ENCODE measurements around the gene YJEFN3. TPM values are rescaled to one million over a fixed set of nuclear protein-coding genes. Genes with fewer than 3 reads are reported as not detected.

YJEFN3 gene, protein sequence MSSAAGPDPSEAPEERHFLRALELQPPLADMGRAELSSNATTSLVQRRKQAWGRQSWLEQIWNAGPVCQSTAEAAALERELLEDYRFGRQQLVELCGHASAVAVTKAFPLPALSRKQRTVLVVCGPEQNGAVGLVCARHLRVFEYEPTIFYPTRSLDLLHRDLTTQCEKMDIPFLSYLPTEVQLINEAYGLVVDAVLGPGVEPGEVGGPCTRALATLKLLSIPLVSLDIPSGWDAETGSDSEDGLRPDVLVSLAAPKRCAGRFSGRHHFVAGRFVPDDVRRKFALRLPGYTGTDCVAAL
- 0.12 and 0.15 TPM in 2 replicates for total RNA-seq (ENCODE audit: low replicate concordance)

DNA sequence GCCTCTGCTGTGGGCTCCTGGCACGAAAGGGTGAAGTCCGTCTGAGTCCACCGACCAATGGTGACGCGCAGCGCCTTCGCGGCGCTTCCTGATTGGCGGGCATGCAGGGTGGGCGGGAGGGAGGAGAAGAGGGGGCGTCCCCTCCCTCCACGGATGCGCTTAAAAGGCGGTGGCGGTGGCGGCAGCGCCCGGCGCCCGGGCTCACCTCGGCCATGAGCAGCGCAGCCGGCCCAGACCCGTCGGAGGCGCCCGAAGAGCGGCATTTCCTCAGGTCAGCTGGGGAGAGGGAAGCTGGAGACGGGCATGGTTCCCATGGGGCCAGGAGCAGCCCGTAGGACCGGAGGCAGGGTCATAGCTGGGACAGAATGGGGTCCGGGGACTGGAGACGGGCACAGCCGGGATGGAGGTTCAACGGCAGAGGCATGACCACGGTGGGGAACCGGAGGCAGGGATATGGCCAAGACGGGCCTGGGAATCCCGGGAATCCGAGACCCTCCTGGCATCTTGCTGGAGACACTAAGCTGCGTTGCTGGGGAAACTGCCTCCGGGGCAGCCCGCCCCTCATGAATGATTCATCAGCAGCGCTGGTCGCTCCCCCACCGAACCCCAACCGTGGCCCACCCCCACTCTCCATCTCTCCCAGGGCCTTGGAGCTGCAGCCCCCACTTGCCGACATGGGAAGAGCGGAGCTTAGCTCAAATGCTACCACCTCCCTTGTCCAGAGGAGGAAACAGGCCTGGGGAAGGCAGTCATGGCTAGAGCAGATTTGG, at the start of gene YJEFN3:
YJEFN3 (plus strand) TSS at position 191 of the 770 bp plus-strand sequence; CDS start at position 213, 22 bp downstream.

DNA sequence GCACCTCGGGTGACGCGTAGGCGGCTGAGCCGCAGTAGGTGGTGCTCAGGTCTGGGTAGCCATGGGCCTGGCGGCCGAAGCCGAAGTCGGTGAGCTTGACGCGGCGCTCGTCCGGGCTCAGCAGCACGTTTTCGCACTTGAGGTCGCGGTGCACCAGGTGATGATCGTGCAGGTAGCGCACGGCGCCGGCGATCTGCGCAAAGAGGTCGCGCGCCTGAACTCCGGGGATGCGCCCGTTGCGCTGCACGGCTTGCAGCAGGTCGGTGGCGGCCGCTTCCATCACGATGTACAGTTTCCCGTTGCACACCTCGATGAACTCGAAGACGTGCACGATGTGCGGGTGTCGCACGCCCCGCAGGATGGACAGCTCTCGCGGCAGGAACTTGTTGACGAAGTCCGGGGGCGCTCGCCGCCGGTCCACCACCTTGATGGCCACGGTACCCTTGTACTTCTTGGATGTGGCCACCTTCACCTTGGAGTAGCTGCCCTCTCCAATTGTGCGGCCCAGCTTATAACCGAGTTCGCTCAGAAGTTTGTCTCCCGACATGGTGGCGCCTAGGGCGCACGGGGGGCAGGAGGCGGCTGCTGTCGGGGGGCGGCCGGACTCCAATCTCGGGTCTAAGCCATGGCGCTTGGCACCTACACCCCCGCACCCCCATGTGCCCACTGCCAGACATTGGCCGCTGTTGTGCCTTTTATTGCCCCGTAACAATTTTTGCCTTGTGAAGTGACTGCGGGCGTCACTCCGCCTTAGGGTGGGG, 13.7 kb upstream of the YJEFN3 start, which contains the start of gene TSSK6:
TSSK6 (minus strand) TSS at position 668 of the 761 bp plus-strand sequence; CDS start at position 547, 121 bp downstream.

DNA sequence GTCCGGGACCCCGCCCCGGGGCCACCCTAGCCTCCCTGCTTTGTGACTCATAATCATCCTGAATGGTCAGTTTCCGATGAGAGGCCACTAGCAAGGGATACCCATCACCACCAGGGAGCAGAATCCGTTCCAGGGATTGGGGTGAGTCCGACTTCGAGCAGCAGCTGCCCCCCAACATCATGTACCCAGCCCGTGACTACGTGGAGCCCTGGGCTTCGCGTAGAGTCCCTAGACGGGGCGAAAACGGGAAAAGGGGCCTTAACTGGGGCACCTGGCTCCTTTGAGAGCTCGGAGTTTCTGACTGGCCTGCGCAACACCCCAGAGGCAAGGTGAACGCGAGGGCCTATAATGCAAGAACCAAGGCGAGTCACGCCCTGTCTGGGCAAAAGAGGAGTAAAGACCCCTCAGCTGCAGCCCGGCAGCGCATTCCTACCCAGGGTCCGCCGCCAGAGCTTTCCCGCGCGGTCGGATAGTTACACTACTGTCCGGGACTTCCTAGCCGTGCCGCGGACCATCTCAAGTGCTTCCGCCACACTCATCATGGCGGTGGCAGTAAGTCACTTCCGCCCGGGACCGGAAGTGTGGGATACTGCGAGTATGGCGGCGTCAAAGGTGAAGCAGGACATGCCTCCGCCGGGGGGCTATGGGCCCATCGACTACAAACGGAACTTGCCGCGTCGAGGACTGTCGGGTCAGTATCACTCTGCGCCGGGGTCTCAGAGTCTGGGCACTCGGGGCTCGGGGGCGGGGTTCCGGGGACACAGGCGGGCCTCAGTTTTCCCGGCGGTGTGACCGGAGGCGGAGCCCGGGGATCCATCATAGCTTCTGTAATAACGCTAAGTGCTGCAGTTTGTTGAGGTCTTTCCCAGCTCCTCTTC, 12.8 kb upstream of the YJEFN3 start, which contains the start of gene NDUFA13:
NDUFA13 (plus strand) TSS at position 584 of the 878 bp plus-strand sequence; CDS start at position 598, 14 bp downstream.

DNA sequence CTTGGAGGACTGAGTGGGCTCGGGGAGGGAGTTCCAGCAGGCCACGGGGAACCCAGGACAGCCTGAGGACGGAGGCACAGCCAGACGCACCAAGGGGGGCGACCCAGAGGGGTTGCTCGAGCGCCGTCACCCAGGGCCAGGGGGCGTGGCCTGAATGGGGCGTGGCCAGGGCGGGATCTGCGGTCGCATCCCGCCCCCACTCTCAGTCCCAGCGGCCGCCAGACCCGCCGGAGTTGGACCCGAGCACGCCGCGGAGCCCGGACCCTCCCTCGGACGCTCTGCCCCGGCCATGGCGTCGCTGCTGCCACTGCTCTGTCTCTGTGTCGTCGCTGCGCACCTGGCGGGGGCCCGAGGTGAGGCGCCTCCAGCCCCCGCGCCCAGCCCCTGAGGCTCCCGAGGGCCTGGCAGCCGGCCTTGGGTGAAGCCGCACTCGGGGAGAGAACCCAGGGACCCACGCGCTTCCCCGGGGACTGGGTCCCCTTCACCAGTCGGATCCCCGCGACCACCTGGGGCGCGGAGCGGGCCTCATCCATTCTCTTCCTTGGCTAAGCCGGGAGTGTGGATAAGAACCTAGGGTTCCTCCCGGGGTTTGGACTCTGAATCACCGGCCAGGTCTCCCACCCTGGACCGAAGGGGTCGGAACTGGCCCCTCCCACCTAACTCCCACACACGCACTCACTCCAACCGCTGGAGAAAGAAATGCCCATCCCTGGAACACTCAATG, 9.5 kb downstream of the YJEFN3 start, which contains the start of gene CILP2:
CILP2 (plus strand) TSS at position 205 of the 724 bp plus-strand sequence; CDS start at position 290, 85 bp downstream.

Other genes starting within 250 kb of the YJEFN3 start
- 23.4 and 25.4 TPM in 2 replicates for gene SUGP1, start 208.4 kb upstream of the YJEFN3 start, total RNA-seq (ENCODE audit: low replicate concordance)
- 23.2 and 31.8 TPM in 2 replicates for gene MAU2, start 208.1 kb upstream of the YJEFN3 start, total RNA-seq (ENCODE audit: low replicate concordance)
- 30.1 and 40.2 TPM in 2 replicates for gene GATAD2A, start 123.2 kb upstream of the YJEFN3 start, total RNA-seq (ENCODE audit: low replicate concordance)
- gene TSSK6, start 13.4 kb upstream of the YJEFN3 start, total RNA-seq (ENCODE audit: low replicate concordance), result 1.5 and 2.9 TPM in 2 replicates
- 440 and 987 TPM in 2 replicates for gene NDUFA13, start 12.7 kb upstream of the YJEFN3 start, total RNA-seq (ENCODE audit: low replicate concordance)
- gene CILP2, start 9.4 kb downstream of the YJEFN3 start, total RNA-seq (ENCODE audit: low replicate concordance), result 0.08 and 0.12 TPM in 2 replicates
- 3.2 TPM in 1 of 2 replicates, not detected in the other for gene PBX4, start 89.8 kb downstream of the YJEFN3 start, total RNA-seq (ENCODE audit: low replicate concordance)
- gene LPAR2, start 99.3 kb downstream of the YJEFN3 start, total RNA-seq (ENCODE audit: low replicate concordance), result 0.83 and 1.9 TPM in 2 replicates
- 1.4 and 4.7 TPM in 2 replicates for gene GMIP, start 114.7 kb downstream of the YJEFN3 start, total RNA-seq (ENCODE audit: low replicate concordance)
- gene ATP13A1, start 134.8 kb downstream of the YJEFN3 start, total RNA-seq (ENCODE audit: low replicate concordance), result 20.6 and 30.0 TPM in 2 replicates
- gene ZNF101, start 139.9 kb downstream of the YJEFN3 start, total RNA-seq (ENCODE audit: low replicate concordance), result 2.7 and 5.3 TPM in 2 replicates
- 4.3 and 4.9 TPM in 2 replicates for gene ZNF14, start 204.2 kb downstream of the YJEFN3 start, total RNA-seq (ENCODE audit: low replicate concordance)

Data from smooth muscle cell of the coronary artery (primary cell).